ENCODE measurements around the gene ACOT7. TPM values are rescaled to one million over a fixed set of nuclear protein-coding genes. Genes with fewer than 3 reads are reported as not detected.

The ACOT7 gene
- total RNA-seq, 1 donor from 2014 or later, result 80.3 TPM

GRCh38 chr1:6420454-6421042 lies 27.0 kb upstream of the ACOT7 start:
- DNase-seq (ENCODE audit: low read depth), result no peak
- H3K4me3 ChIP-seq (ENCODE audit: low read depth, low read length), result no peak overlapping the region
- TF ChIP-seq CTCF (conservative IDR thresholded peaks at IDR 0.05; ENCODE audit: low read depth, low read length), result no peak

- H3K4me3 ChIP-seq (ENCODE audit: low read depth, low read length), result peak within 1 kb of the TSS; percentile 37
- DNase-seq (ENCODE audit: low read depth), result no peak
- TF ChIP-seq CTCF (conservative IDR thresholded peaks at IDR 0.05; ENCODE audit: low read depth, low read length), result no peak
Observed at GRCh38 chr1:6419804-6420453, 26.4 kb upstream of the ACOT7 start, which contains the start of gene HES2. TSS of gene HES2 (minus strand) at chr1:6419919. CDS start at chr1:6419820, 99 bp downstream.

GRCh38 chr1:6419397-6419803 lies 25.8 kb upstream of the ACOT7 start:
- TF ChIP-seq CTCF (conservative IDR thresholded peaks at IDR 0.05; ENCODE audit: low read depth, low read length), result no peak
- H3K4me3 ChIP-seq (ENCODE audit: low read depth, low read length), result peak overlapping the region; percentile 37
- no peak for DNase-seq (ENCODE audit: low read depth)

GRCh38 chr1:6418668-6419396 lies 25.3 kb upstream of the ACOT7 start:
- H3K4me3 ChIP-seq (ENCODE audit: low read depth, low read length), result peak overlapping the region; percentile 37
- DNase-seq (ENCODE audit: low read depth), result no peak
- no peak for TF ChIP-seq CTCF (conservative IDR thresholded peaks at IDR 0.05; ENCODE audit: low read depth, low read length)

- no peak for TF ChIP-seq CTCF (conservative IDR thresholded peaks at IDR 0.05; ENCODE audit: low read depth, low read length)
- DNase-seq (ENCODE audit: low read depth), result no peak
- H3K4me3 ChIP-seq (ENCODE audit: low read depth, low read length), result no peak overlapping the region
Observed at GRCh38 chr1:6417961-6418667, 24.5 kb upstream of the ACOT7 start.

- no peak for DNase-seq (ENCODE audit: low read depth)
- TF ChIP-seq CTCF (conservative IDR thresholded peaks at IDR 0.05; ENCODE audit: low read depth, low read length), result no peak
- no peak overlapping the region for H3K4me3 ChIP-seq (ENCODE audit: low read depth, low read length)
Observed at GRCh38 chr1:6416906-6417305, 23.3 kb upstream of the ACOT7 start.

Data from epithelial cell of proximal tubule (primary cell).